ENCODE data around the gene POR. TPM values are rescaled to one million over a fixed set of nuclear protein-coding genes. Genes with fewer than 3 reads are reported as not detected.

The POR gene
- total RNA-seq, 1 experiment from 2014 or later: 162 TPM

DNA sequence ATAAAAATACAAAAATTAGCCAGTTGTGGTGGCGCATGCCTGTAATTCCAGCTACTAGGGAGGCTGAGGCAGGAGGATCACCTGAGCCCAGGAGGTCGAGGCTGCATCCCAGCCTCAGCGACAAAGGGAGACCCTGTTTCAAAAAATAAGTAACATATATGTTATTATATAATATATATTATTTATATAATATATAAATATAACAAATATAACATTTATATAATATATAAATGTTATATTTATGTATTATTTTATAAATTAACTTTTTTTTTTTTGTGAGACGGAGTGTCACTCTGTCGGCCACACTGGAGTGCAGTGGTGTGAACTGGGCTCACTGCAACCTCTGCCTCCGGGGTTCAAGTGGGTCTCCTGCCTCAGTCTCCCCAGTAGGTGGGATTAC lies 1.5 kb upstream of the POR start:
- peak overlapping the region; percentile 73 for H3K4me3 Mint-ChIP-seq (ENCODE audit: unreplicated experiment)
- POLR2A ChIA-PET: no interaction called here

GRCh38 chr7:75914169-75914654 lies 743 bp upstream of the POR start:
- H3K4me1 ChIP-seq: no peaks in the 10 kb centered on the region
- ChIA-PET POLR2A (interaction anchor here (0.6 to 2.2 kb wide), 7 partner anchors 8 to 196 kb away, joined by 3 to 12 read pairs (median 4); partner anchors contain the start of genes MDH2 and STYXL1), CTCF (no interaction called here)
- intact Hi-C loops (cut with micrococcal nuclease; ENCODE audit: unreplicated experiment): loop anchor here (2.0 kb wide), 2 partner anchors 35 to 43 kb away; partner anchors contain the start of gene RHBDD2
- DNase-seq: no peak
- TSS peak; percentile 82 for BruUV-seq (replicated peaks)
- no peaks in the 10 kb centered on the region for H3K9me3 ChIP-seq
- H3K4me1 Mint-ChIP-seq (ENCODE audit: low read depth, unreplicated experiment): no peaks in the 10 kb centered on the region
- peak overlapping the region; percentile 73 for H3K4me3 Mint-ChIP-seq (ENCODE audit: unreplicated experiment)
- H3K27me3 ChIP-seq (replicated peaks; ENCODE audit: control insufficient read depth, insufficient read depth, low read length): no peaks in the 10 kb centered on the region
- no peaks in the 10 kb centered on the region for H3K36me3 ChIP-seq (ENCODE audit: control insufficient read depth, insufficient read depth, low read length)
- H3K4me3 ChIP-seq (ENCODE audit: low read depth, low read length): peak overlapping the region; percentile 95
- TF ChIP-seq, protein P1, sequence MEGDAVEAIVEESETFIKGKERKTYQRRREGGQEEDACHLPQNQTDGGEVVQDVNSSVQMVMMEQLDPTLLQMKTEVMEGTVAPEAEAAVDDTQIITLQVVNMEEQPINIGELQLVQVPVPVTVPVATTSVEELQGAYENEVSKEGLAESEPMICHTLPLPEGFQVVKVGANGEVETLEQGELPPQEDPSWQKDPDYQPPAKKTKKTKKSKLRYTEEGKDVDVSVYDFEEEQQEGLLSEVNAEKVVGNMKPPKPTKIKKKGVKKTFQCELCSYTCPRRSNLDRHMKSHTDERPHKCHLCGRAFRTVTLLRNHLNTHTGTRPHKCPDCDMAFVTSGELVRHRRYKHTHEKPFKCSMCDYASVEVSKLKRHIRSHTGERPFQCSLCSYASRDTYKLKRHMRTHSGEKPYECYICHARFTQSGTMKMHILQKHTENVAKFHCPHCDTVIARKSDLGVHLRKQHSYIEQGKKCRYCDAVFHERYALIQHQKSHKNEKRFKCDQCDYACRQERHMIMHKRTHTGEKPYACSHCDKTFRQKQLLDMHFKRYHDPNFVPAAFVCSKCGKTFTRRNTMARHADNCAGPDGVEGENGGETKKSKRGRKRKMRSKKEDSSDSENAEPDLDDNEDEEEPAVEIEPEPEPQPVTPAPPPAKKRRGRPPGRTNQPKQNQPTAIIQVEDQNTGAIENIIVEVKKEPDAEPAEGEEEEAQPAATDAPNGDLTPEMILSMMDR (IDR thresholded peaks at IDR 0.05; ENCODE audit: insufficient read depth in 1 of 2, low read depth in 1 of 2, low read length in 1 of 2, severe bottlenecking in 1 of 2, unreplicated experiment in 1 of 2): no peak
- no peaks in the 10 kb centered on the region for H3K9me3 Mint-ChIP-seq (ENCODE audit: unreplicated experiment)
- peaks cover 20% of the 10 kb centered on the region for H3K36me3 Mint-ChIP-seq (ENCODE audit: insufficient read depth, unreplicated experiment)
- peak overlapping the region; percentile 63 for H3K27ac Mint-ChIP-seq (ENCODE audit: unreplicated experiment)
- H3K27me3 Mint-ChIP-seq (ENCODE audit: insufficient read depth, unreplicated experiment): no peaks in the 10 kb centered on the region

More for the DNA sequence above, 1.5 kb upstream of the POR start:
- BruUV-seq (replicated peaks): no TSS peak
- H3K27me3 Mint-ChIP-seq (ENCODE audit: insufficient read depth, unreplicated experiment): no peaks in the 10 kb centered on the region
- Histone ChIP-seq H3K9me3 (no peaks in the 10 kb centered on the region), H3K4me1 (no peaks in the 10 kb centered on the region), H3K36me3 (ENCODE audit: control insufficient read depth, insufficient read depth, low read length) (no peaks in the 10 kb centered on the region), H3K4me3 (ENCODE audit: low read depth, low read length) (no peak overlapping the region), H3K27me3 (replicated peaks; ENCODE audit: control insufficient read depth, insufficient read depth, low read length) (no peaks in the 10 kb centered on the region)
- H3K4me1 Mint-ChIP-seq (ENCODE audit: low read depth, unreplicated experiment): no peaks in the 10 kb centered on the region
- no peaks in the 10 kb centered on the region for H3K9me3 Mint-ChIP-seq (ENCODE audit: unreplicated experiment)
- CTCF ChIA-PET: no interaction called here
- no peak for DNase-seq
- no peak overlapping the region for H3K27ac Mint-ChIP-seq (ENCODE audit: unreplicated experiment)
- H3K36me3 Mint-ChIP-seq (ENCODE audit: insufficient read depth, unreplicated experiment): peaks cover 16% of the 10 kb centered on the region
- TF ChIP-seq, protein P1 (IDR thresholded peaks at IDR 0.05; ENCODE audit: insufficient read depth in 1 of 2, low read depth in 1 of 2, low read length in 1 of 2, severe bottlenecking in 1 of 2, unreplicated experiment in 1 of 2): no peak
- intact Hi-C loops (cut with micrococcal nuclease; ENCODE audit: unreplicated experiment): no loop called here

DNA sequence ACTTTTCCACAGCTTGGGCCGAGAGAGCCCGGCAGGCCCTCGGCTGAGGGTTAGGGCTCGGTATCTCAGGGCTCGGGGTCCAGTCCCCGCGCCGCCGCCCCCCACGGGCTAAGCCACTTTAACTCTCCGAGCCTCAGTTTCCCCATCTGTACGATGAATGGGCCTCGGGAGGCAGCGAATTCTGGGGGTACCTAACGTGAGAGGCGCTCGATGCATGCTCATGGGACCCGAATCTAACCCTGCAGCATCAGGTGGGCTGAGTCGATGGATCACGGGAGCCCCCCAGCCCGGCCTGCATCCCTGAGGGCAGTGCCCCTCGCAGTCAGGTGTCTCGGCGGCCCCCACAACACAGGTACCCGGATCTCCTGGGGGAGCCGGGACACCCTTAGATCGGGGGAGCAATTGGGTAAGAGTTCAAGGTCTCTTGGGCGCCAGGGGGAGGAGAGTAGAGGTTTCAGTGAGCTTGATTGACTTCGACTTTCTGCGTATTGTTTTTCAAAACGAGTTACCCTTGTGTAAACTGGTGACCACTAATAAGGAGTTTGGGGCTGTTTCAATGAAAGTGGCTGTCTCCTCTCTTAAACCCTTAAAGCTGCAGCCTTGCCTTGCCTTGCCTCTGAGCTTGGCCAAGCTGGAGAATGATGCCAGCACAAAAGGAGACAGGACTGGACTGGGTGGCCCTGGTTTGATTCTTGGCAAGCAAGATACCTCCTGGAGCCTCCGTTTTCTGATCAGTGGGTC lies 631 bp downstream of the POR start:
- TSS peak; percentile 61 for BruUV-seq (replicated peaks)
- Histone ChIP-seq H3K4me3 (ENCODE audit: low read depth, low read length) (peak overlapping the region; percentile 95), H3K36me3 (ENCODE audit: control insufficient read depth, insufficient read depth, low read length) (no peaks in the 10 kb centered on the region), H3K27me3 (replicated peaks; ENCODE audit: control insufficient read depth, insufficient read depth, low read length) (no peaks in the 10 kb centered on the region), H3K4me1 (no peaks in the 10 kb centered on the region), H3K9me3 (no peaks in the 10 kb centered on the region)
- ChIA-PET POLR2A (interaction anchor here (0.5 to 2.2 kb wide), 8 partner anchors 9 to 132 kb away, joined by 3 to 12 read pairs (median 4); partner anchors contain the start of genes MDH2 and STYXL1), CTCF (interaction anchor here (0.5 to 1.2 kb wide), 5 partner anchors 20 to 75 kb away, joined by 3 to 11 read pairs (median 4); no protein-coding TSS in a partner anchor)
- Mint-ChIP-seq H3K4me3 (ENCODE audit: unreplicated experiment) (peak overlapping the region; percentile 73), H3K4me1 (ENCODE audit: low read depth, unreplicated experiment) (peaks cover 5% of the 10 kb centered on the region), H3K36me3 (ENCODE audit: insufficient read depth, unreplicated experiment) (peaks cover 13% of the 10 kb centered on the region), H3K9me3 (ENCODE audit: unreplicated experiment) (no peaks in the 10 kb centered on the region), H3K27ac (ENCODE audit: unreplicated experiment) (peak overlapping the region; percentile 63), H3K27me3 (ENCODE audit: insufficient read depth, unreplicated experiment) (no peaks in the 10 kb centered on the region)
- intact Hi-C loops (cut with micrococcal nuclease; ENCODE audit: unreplicated experiment): loop anchor here (2.0 kb wide), 2 partner anchors 37 to 41 kb away; partner anchors contain the start of gene RHBDD2
- TF ChIP-seq, protein P1 (IDR thresholded peaks at IDR 0.05; ENCODE audit: insufficient read depth in 1 of 2, low read depth in 1 of 2, low read length in 1 of 2, severe bottlenecking in 1 of 2, unreplicated experiment in 1 of 2): no peak
- no peak for DNase-seq

Measured in Caco-2 (cell line).